NT2/D1 (cell line): ENCODE measurements around the gene HS6ST2.

Experiments used
- DNase-seq: peaks from one replicate; pipeline ENCODE4 v3.0.0-alpha.2; 2011; ENCODE audit warnings: low read depth, low spot score
- H3K27me3 ChIP-seq: 2 replicates; pipeline ENCODE4 v1.6.0; 2011; ENCODE audit warnings: mild to moderate bottlenecking; ENCODE audit not compliant: insufficient read length, insufficient read depth
- H3K36me3 ChIP-seq: 2 replicates; pipeline ENCODE4 v1.6.1; 2011; ENCODE audit warnings: mild to moderate bottlenecking, low read length, mixed read lengths; ENCODE audit not compliant: insufficient read depth, insufficient read length
- H3K4me1 ChIP-seq: 2 replicates; pipeline ENCODE4 v1.5.1; 2011; ENCODE audit not compliant: insufficient read depth, insufficient read length
- H3K4me3 ChIP-seq: 2 replicates; pipeline ENCODE4 v1.5.1; 2011; ENCODE audit warnings: low read depth; ENCODE audit not compliant: insufficient read length
- H3K9ac ChIP-seq: 2 replicates; pipeline ENCODE4 v1.6.0; 2011; ENCODE audit warnings: low read depth; ENCODE audit not compliant: insufficient read length
- H3K9me3 ChIP-seq: 2 replicates; pipeline ENCODE4 v1.5.1; 2011; ENCODE audit warnings: mild to moderate bottlenecking, low read length; ENCODE audit not compliant: insufficient read depth
- SUZ12 ChIP-seq: IDR thresholded peaks from 2 replicates; pipeline ENCODE4 v1.6.1; 2011; ENCODE audit not compliant: insufficient read length, insufficient read depth; ENCODE audit errors: extremely low read depth
- YY1 ChIP-seq: IDR thresholded peaks from 2 replicates; pipeline ENCODE4 v1.6.1; 2011; ENCODE audit not compliant: insufficient read length, insufficient read depth
- ZNF274 ChIP-seq: IDR thresholded peaks from 2 replicates; pipeline ENCODE4 v1.6.1; 2011; ENCODE audit warnings: mild to moderate bottlenecking, low read depth, low read length

The HS6ST2 gene

GRCh38 chrX:132694382-132694781 lies 264.0 kb downstream of the HS6ST2 start:
- Histone ChIP-seq H3K27me3 (no peaks in the 10 kb centered on the region), H3K9me3 (no peaks in the 10 kb centered on the region), H3K9ac (no peak overlapping the region), H3K4me1 (no peaks in the 10 kb centered on the region), H3K36me3 (no peaks in the 10 kb centered on the region), H3K4me3 (no peak overlapping the region)
- no peak for TF ChIP-seq ZNF274
- TF ChIP-seq YY1: no peak
- no peak for TF ChIP-seq SUZ12
- no peak for DNase-seq

- H3K36me3 ChIP-seq: no peaks in the 10 kb centered on the region
- no peaks in the 10 kb centered on the region for H3K9me3 ChIP-seq
- no peaks in the 10 kb centered on the region for H3K4me1 ChIP-seq
- H3K9ac ChIP-seq: no peak overlapping the region
- no peaks in the 10 kb centered on the region for H3K27me3 ChIP-seq
- no peak for DNase-seq
- H3K4me3 ChIP-seq: no peak overlapping the region
- TF ChIP-seq ZNF274 (no peak), SUZ12 (no peak)
These were observed 265.9 kb downstream of the HS6ST2 start for GRCh38 chrX:132692526-132692925.

GRCh38 chrX:132692066-132692465 lies 266.4 kb downstream of the HS6ST2 start:
- no peak for DNase-seq
- H3K4me1 ChIP-seq: no peaks in the 10 kb centered on the region

GRCh38 chrX:132689612-132690563 lies 268.5 kb downstream of the HS6ST2 start:
- no peak for DNase-seq
- H3K36me3 ChIP-seq: no peaks in the 10 kb centered on the region
- H3K27me3 ChIP-seq: no peaks in the 10 kb centered on the region
- H3K9me3 ChIP-seq: no peaks in the 10 kb centered on the region
- TF ChIP-seq YY1 (no peak), ZNF274 (no peak), SUZ12 (no peak)
- no peak overlapping the region for H3K4me3 ChIP-seq
- no peaks in the 10 kb centered on the region for H3K4me1 ChIP-seq
- no peak overlapping the region for H3K9ac ChIP-seq

More at GRCh38 chrX:132692066-132692465, 266.4 kb downstream of the HS6ST2 start:
- no peaks in the 10 kb centered on the region for H3K9me3 ChIP-seq
- H3K4me3 ChIP-seq: no peak overlapping the region
- no peaks in the 10 kb centered on the region for H3K36me3 ChIP-seq
- no peaks in the 10 kb centered on the region for H3K27me3 ChIP-seq
- TF ChIP-seq YY1 (no peak), ZNF274 (no peak), SUZ12 (no peak)
- no peak overlapping the region for H3K9ac ChIP-seq

GRCh38 chrX:132685276-132685675 lies 273.2 kb downstream of the HS6ST2 start:
- Histone ChIP-seq H3K4me1 (no peaks in the 10 kb centered on the region), H3K9me3 (peaks cover 4% of the 10 kb centered on the region; the same call in 1 of the 2 replicates), H3K27me3 (no peaks in the 10 kb centered on the region), H3K9ac (no peak overlapping the region), H3K36me3 (no peaks in the 10 kb centered on the region), H3K4me3 (no peak overlapping the region)
- TF ChIP-seq YY1 (no peak), ZNF274 (no peak), SUZ12 (no peak)
- DNase-seq: no peak

DNA sequence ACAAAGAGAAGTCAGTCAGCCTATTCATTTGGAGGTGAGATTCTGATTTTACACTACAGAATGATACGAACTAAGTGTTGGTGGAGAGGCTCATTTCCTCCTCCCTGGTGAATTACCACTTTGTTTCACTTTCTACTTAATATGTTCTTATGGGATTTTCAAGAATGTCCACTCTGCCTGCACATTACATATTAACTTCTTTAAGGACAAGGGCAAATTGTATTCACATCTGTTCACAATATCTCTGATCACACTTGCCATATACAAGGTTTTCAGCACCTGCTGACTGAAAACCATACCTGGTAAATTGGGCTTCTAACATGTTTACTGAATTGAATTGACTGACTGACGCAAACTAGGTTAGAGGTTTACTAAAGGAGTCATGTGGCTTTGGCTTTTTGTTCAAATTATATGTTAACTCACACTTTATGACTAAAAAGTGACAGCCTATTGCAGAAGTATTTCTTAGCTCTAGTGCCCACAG lies 281.2 kb downstream of the HS6ST2 start:
- TF ChIP-seq YY1: no peak
- no peak for TF ChIP-seq SUZ12
- no peak for TF ChIP-seq ZNF274
- Histone ChIP-seq H3K9ac (no peak overlapping the region), H3K9me3 (peaks cover 11% of the 10 kb centered on the region; the same call in 1 of the 2 replicates), H3K4me3 (no peak overlapping the region), H3K36me3 (no peaks in the 10 kb centered on the region), H3K27me3 (peaks cover 15% of the 10 kb centered on the region), H3K4me1 (no peaks in the 10 kb centered on the region)
- DNase-seq: no peak

- Histone ChIP-seq H3K9ac (no peak overlapping the region), H3K36me3 (no peaks in the 10 kb centered on the region), H3K9me3 (peaks cover 11% of the 10 kb centered on the region; the same call in 1 of the 2 replicates), H3K4me3 (no peak overlapping the region), H3K4me1 (no peaks in the 10 kb centered on the region), H3K27me3 (peaks cover 17% of the 10 kb centered on the region)
- DNase-seq: no peak
- TF ChIP-seq ZNF274 (no peak), YY1 (no peak), SUZ12 (no peak)
These were observed 281.8 kb downstream of the HS6ST2 start for GRCh38 chrX:132676561-132677186.
